OCI-LY7 (cell line): ENCODE measurements around the gene PSMB10.

Experiments used
- EZH2phosphoT487 ChIP-seq: fragments of 200-600 bp; sonication (generic); IDR thresholded peaks from 2 replicates; pipeline ENCODE4 v1.6.1; 2018; ENCODE audit warnings: low read depth, borderline replicate concordance, mild to moderate bottlenecking, mixed run types, antibody characterized with exemption, low read length, moderate library complexity, mixed read lengths
- TF ChIP-seq, protein P1 (sequence below): fragments of 200-600 bp; sonication (generic); conservative IDR thresholded peaks from 2 replicates; pipeline ENCODE4 v1.5.1; 2014; ENCODE audit warnings: mild to moderate bottlenecking, antibody characterized with exemption, low read length, moderate library complexity, mixed read lengths

DNA sequence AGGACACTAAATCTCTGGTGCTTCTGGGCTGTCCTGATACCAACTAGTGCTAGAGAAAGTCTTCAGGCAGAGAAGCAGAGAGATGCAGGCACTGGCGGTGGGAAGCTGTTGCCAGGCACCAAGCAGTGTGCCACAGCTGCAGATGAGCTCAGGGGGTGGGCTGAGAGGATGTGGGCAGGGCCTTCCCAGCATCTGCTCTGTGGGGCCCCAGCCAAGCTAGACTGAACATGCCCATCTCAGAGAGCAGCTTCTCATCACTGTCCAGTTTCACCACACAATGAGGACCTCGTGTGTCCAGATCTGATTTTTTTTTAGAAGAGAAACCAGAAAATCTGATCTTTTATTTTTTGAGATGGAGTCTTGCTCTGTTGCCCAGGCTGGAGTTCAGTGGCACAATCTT is 26.5 kb downstream of the PSMB10 start:
- TF ChIP-seq, protein P1, sequence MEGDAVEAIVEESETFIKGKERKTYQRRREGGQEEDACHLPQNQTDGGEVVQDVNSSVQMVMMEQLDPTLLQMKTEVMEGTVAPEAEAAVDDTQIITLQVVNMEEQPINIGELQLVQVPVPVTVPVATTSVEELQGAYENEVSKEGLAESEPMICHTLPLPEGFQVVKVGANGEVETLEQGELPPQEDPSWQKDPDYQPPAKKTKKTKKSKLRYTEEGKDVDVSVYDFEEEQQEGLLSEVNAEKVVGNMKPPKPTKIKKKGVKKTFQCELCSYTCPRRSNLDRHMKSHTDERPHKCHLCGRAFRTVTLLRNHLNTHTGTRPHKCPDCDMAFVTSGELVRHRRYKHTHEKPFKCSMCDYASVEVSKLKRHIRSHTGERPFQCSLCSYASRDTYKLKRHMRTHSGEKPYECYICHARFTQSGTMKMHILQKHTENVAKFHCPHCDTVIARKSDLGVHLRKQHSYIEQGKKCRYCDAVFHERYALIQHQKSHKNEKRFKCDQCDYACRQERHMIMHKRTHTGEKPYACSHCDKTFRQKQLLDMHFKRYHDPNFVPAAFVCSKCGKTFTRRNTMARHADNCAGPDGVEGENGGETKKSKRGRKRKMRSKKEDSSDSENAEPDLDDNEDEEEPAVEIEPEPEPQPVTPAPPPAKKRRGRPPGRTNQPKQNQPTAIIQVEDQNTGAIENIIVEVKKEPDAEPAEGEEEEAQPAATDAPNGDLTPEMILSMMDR, result no peak
- TF ChIP-seq EZH2phosphoT487, result no peak
